Measurements from ENCODE around the gene UTP15. TPM values are rescaled to one million over a fixed set of nuclear protein-coding genes. Genes with fewer than 3 reads are reported as not detected.

Gene UTP15
- total and polyA plus RNA-seq, 2 donors: 8.6 to 16.4 TPM

- Histone ChIP-seq H3K9me3 (ENCODE audit: control insufficient read depth in 2 of 2, insufficient read depth in 1 of 2, low read length in 1 of 2) (no peaks in the 10 kb centered on the region), H3K4me3 (ENCODE audit: low read length in 2 of 2) (no peak overlapping the region), H3K27ac (ENCODE audit: low read depth in 1 of 2, low read length in 1 of 2) (no peak overlapping the region), H3K27me3 (ENCODE audit: control insufficient read depth in 2 of 2, insufficient read depth in 1 of 2, low read length in 1 of 2) (no peaks in the 10 kb centered on the region), H3K36me3 (ENCODE audit: control insufficient read depth in 2 of 2, insufficient read depth in 2 of 2, low read length in 1 of 2) (no peaks in the 10 kb centered on the region), H3K4me1 (ENCODE audit: control insufficient read depth in 2 of 2, insufficient read depth in 2 of 2, low read length in 2 of 2) (no peaks in the 10 kb centered on the region)
- no peak for DNase-seq (ENCODE audit: low read depth in 6 of 9, low spot score in 9 of 9)
- over 99% methylated on average over 2 of the region's 2 CpGs for WGBS
These were observed 49.5 kb downstream of the UTP15 start for GRCh38 chr5:73615085-73615484.

DNA sequence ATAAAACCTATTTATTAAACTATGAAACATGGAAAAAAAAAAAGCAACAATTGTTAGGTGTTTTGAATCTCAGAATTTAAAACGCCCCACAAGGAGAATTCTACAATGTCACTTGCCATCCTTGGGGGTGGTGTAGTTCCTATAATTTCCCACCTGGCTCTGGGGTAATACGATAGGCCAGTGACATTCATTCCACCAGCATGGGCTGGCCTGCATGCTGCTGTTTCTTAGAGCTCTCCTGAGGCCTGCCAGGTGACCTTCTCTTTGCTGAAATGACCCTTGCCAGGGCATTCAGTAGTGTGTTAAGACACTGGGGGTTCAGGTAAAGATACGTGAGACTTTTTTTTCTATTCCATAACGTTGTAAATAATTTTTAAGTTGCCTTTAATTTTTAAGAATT is 50.4 kb downstream of the UTP15 start:
- Histone ChIP-seq H3K27ac (ENCODE audit: low read depth in 1 of 2, low read length in 1 of 2) (no peak overlapping the region), H3K27me3 (ENCODE audit: control insufficient read depth in 2 of 2, insufficient read depth in 1 of 2, low read length in 1 of 2) (no peaks in the 10 kb centered on the region), H3K4me3 (ENCODE audit: low read length in 2 of 2) (no peak overlapping the region), H3K36me3 (ENCODE audit: control insufficient read depth in 2 of 2, insufficient read depth in 2 of 2, low read length in 1 of 2) (no peaks in the 10 kb centered on the region), H3K4me1 (ENCODE audit: control insufficient read depth in 2 of 2, insufficient read depth in 2 of 2, low read length in 2 of 2) (no peaks in the 10 kb centered on the region), H3K9me3 (ENCODE audit: control insufficient read depth in 2 of 2, insufficient read depth in 1 of 2, low read length in 1 of 2) (no peaks in the 10 kb centered on the region)
- DNase-seq (ENCODE audit: low read depth in 6 of 9, low spot score in 9 of 9): no peak
- 97% methylated on average over 4 of the region's 4 CpGs for WGBS

DNA sequence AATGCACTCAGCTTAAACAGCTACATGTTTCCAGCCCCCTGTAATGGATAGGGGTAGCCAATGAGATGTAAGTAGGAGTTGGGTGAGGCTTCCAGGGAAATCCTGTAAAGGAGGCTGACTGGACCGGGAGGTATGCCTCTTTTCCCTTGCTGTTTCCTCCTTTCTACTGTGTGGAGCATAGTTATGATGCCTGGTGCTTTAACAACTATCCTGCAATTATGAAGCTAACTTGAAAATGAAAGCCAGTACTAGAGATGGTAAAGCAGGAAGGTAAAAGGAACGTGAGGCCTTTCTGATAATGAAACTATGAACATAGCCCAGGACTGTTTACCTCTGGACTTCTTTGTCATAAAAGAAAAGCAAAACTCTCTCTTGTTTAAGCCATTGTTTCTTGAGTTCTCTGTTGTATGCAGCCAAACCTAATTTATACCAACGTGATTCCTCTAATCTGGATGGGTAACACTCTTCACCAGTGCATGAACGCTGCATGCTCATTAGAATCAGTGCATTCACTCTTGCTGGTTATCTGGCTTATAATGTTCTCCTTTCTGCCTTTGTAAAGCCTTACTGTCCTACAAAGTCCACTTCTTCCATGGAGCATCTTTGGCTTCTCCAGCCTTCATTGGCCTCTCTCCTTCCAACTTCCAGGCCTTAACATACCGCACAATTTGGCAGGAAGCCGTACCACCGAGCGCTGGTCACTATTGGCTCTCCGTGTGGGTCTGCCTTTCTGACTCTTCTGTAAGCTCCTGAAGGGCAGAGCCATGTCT is 52.2 kb downstream of the UTP15 start:
- Histone ChIP-seq H3K27ac (ENCODE audit: low read depth in 1 of 2, low read length in 1 of 2) (peak overlapping the region in 1 of 2 donors; percentile 28), H3K9me3 (ENCODE audit: control insufficient read depth in 2 of 2, insufficient read depth in 1 of 2, low read length in 1 of 2) (no peaks in the 10 kb centered on the region), H3K36me3 (ENCODE audit: control insufficient read depth in 2 of 2, insufficient read depth in 2 of 2, low read length in 1 of 2) (no peaks in the 10 kb centered on the region), H3K4me1 (ENCODE audit: control insufficient read depth in 2 of 2, insufficient read depth in 2 of 2, low read length in 2 of 2) (no peaks in the 10 kb centered on the region), H3K4me3 (ENCODE audit: low read length in 2 of 2) (no peak overlapping the region), H3K27me3 (ENCODE audit: control insufficient read depth in 2 of 2, insufficient read depth in 1 of 2, low read length in 1 of 2) (peaks cover 0 to 5% of the 10 kb centered on the region in 2 donors)
- 81% methylated on average over 9 of the region's 9 CpGs for WGBS
- no peak for DNase-seq (ENCODE audit: low read depth in 6 of 9, low spot score in 9 of 9)

- Histone ChIP-seq H3K9me3 (ENCODE audit: control insufficient read depth in 2 of 2, insufficient read depth in 1 of 2, low read length in 1 of 2) (no peaks in the 10 kb centered on the region), H3K27me3 (ENCODE audit: control insufficient read depth in 2 of 2, insufficient read depth in 1 of 2, low read length in 1 of 2) (peaks cover 0 to 16% of the 10 kb centered on the region in 2 donors), H3K27ac (ENCODE audit: low read depth in 1 of 2, low read length in 1 of 2) (no peak overlapping the region), H3K36me3 (ENCODE audit: control insufficient read depth in 2 of 2, insufficient read depth in 2 of 2, low read length in 1 of 2) (no peaks in the 10 kb centered on the region), H3K4me1 (ENCODE audit: control insufficient read depth in 2 of 2, insufficient read depth in 2 of 2, low read length in 2 of 2) (no peaks in the 10 kb centered on the region), H3K4me3 (ENCODE audit: low read length in 2 of 2) (no peak overlapping the region)
- no peak for DNase-seq (ENCODE audit: low read depth in 6 of 9, low spot score in 9 of 9)
- WGBS: 92% methylated on average over 4 of the region's 4 CpGs
These were observed 54.2 kb downstream of the UTP15 start for GRCh38 chr5:73619606-73620333.

- Histone ChIP-seq H3K4me3 (ENCODE audit: low read length in 2 of 2) (no peak overlapping the region), H3K4me1 (ENCODE audit: control insufficient read depth in 2 of 2, insufficient read depth in 2 of 2, low read length in 2 of 2) (no peaks in the 10 kb centered on the region), H3K36me3 (ENCODE audit: control insufficient read depth in 2 of 2, insufficient read depth in 2 of 2, low read length in 1 of 2) (no peaks in the 10 kb centered on the region), H3K27ac (ENCODE audit: low read depth in 1 of 2, low read length in 1 of 2) (no peak overlapping the region), H3K9me3 (ENCODE audit: control insufficient read depth in 2 of 2, insufficient read depth in 1 of 2, low read length in 1 of 2) (no peaks in the 10 kb centered on the region), H3K27me3 (ENCODE audit: control insufficient read depth in 2 of 2, insufficient read depth in 1 of 2, low read length in 1 of 2) (peaks cover 4 to 22% of the 10 kb centered on the region in 2 donors)
- no peak for DNase-seq (ENCODE audit: low read depth in 6 of 9, low spot score in 9 of 9)
- WGBS: 85% methylated on average over 1 of the region's 1 CpG
These were observed 54.8 kb downstream of the UTP15 start for GRCh38 chr5:73620334-73620687.

DNA sequence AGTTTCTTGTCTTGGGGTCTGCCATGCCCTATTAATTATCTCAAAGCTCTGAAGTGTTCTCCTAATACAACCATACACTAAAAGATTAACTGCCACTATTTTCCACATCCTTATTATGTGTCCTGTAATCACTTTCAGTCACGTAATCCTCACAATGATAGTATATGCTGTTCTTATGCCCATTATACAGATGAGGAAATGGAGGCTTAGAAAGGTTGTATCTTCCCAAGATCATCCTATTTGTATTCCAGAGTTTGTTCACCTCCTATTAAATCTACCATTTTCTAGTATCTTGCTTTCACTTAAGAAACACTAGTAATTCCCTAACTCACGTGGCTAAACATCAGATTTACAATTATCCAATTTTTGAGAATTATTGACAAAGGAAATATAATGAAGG is 57.5 kb downstream of the UTP15 start:
- Histone ChIP-seq H3K4me3 (ENCODE audit: low read length in 2 of 2) (no peak overlapping the region), H3K27me3 (ENCODE audit: control insufficient read depth in 2 of 2, insufficient read depth in 1 of 2, low read length in 1 of 2) (peaks cover 29 to 48% of the 10 kb centered on the region in 2 donors), H3K4me1 (ENCODE audit: control insufficient read depth in 2 of 2, insufficient read depth in 2 of 2, low read length in 2 of 2) (peaks cover 0 to 4% of the 10 kb centered on the region in 2 donors), H3K9me3 (ENCODE audit: control insufficient read depth in 2 of 2, insufficient read depth in 1 of 2, low read length in 1 of 2) (no peaks in the 10 kb centered on the region), H3K27ac (ENCODE audit: low read depth in 1 of 2, low read length in 1 of 2) (no peak overlapping the region), H3K36me3 (ENCODE audit: control insufficient read depth in 2 of 2, insufficient read depth in 2 of 2, low read length in 1 of 2) (no peaks in the 10 kb centered on the region)
- DNase-seq (ENCODE audit: low read depth in 6 of 9, low spot score in 9 of 9): no peak
- 96% methylated on average over 2 of the region's 2 CpGs for WGBS

GRCh38 chr5:73623901-73624404 is 58.4 kb downstream of the UTP15 start:
- Histone ChIP-seq H3K27ac (ENCODE audit: low read depth in 1 of 2, low read length in 1 of 2) (no peak overlapping the region), H3K27me3 (ENCODE audit: control insufficient read depth in 2 of 2, insufficient read depth in 1 of 2, low read length in 1 of 2) (peaks cover 31 to 57% of the 10 kb centered on the region in 2 donors), H3K4me3 (ENCODE audit: low read length in 2 of 2) (no peak overlapping the region), H3K4me1 (ENCODE audit: control insufficient read depth in 2 of 2, insufficient read depth in 2 of 2, low read length in 2 of 2) (peaks cover 0 to 4% of the 10 kb centered on the region in 2 donors), H3K9me3 (ENCODE audit: control insufficient read depth in 2 of 2, insufficient read depth in 1 of 2, low read length in 1 of 2) (no peaks in the 10 kb centered on the region), H3K36me3 (ENCODE audit: control insufficient read depth in 2 of 2, insufficient read depth in 2 of 2, low read length in 1 of 2) (no peaks in the 10 kb centered on the region)
- 95% methylated on average over 2 of the region's 2 CpGs for WGBS
- DNase-seq (ENCODE audit: low read depth in 6 of 9, low spot score in 9 of 9): no peak

DNA sequence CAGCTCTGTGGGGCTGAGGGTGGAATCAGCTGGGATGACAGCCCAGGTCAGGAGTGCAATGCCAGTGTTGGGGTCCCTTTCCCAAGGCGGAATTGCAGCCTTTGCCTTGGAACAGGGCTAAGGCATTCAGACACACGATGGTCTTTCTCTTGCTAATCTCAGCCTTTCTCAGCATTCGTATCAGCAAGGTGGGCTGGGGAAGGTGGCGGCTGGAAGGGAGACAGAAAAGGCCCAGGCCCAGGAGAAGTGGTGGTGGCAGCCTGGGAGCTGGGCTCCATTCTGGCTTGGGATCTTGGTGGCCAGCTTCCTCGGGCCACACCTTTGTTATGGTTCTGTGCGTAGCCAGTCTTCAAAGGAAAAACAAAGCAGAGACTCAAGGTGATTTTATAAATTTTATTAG is 59.3 kb downstream of the UTP15 start:
- H3K36me3 ChIP-seq (ENCODE audit: control insufficient read depth in 2 of 2, insufficient read depth in 2 of 2, low read length in 1 of 2): no peaks in the 10 kb centered on the region
- no peak overlapping the region for H3K27ac ChIP-seq (ENCODE audit: low read depth in 1 of 2, low read length in 1 of 2)
- 95% methylated on average over 6 of the region's 6 CpGs for WGBS
- no peak for DNase-seq (ENCODE audit: low read depth in 6 of 9, low spot score in 9 of 9)
- H3K4me3 ChIP-seq (ENCODE audit: low read length in 2 of 2): no peak overlapping the region
- H3K9me3 ChIP-seq (ENCODE audit: control insufficient read depth in 2 of 2, insufficient read depth in 1 of 2, low read length in 1 of 2): no peaks in the 10 kb centered on the region
- peaks cover 31 to 62% of the 10 kb centered on the region in 2 donors for H3K27me3 ChIP-seq (ENCODE audit: control insufficient read depth in 2 of 2, insufficient read depth in 1 of 2, low read length in 1 of 2)
- H3K4me1 ChIP-seq (ENCODE audit: control insufficient read depth in 2 of 2, insufficient read depth in 2 of 2, low read length in 2 of 2): peaks cover 0 to 4% of the 10 kb centered on the region in 2 donors

DNA sequence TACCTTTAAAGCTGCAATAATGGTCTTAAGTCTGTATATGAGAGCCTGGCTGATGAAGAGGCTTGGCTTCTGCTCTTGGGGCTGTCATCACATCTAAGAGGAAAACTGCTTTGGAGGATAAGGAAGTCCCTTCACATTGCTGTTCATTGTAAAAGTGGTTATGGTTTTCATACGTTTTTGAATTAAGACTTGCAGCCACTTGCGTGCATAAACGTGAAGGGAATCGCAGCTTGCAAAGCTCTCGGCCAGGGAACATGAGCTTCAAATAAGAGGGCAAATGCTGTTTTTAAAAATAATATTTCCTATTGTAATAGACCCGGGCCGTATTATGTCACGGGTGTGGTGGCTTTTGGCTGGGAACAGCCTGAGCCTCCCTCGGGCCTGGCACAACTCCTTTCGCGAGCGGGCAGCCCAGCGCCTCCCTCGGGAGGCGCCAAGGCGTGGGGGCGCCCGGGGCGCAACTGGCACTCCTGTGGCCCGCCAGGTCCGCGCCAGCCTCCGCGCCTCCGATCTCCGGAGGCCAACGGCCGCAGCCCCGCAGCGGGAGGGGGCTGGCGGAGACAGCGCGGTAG is 59.9 kb downstream of the UTP15 start:
- 2% methylated on average over 33 of the region's 33 CpGs for WGBS
- H3K36me3 ChIP-seq (ENCODE audit: control insufficient read depth in 2 of 2, insufficient read depth in 2 of 2, low read length in 1 of 2): no peaks in the 10 kb centered on the region
- no peak for DNase-seq (ENCODE audit: low read depth in 6 of 9, low spot score in 9 of 9)
- H3K4me3 ChIP-seq (ENCODE audit: low read length in 2 of 2): peak overlapping the region in 1 of 2 donors; percentile 49
- peaks cover 0 to 4% of the 10 kb centered on the region in 2 donors for H3K4me1 ChIP-seq (ENCODE audit: control insufficient read depth in 2 of 2, insufficient read depth in 2 of 2, low read length in 2 of 2)
- H3K9me3 ChIP-seq (ENCODE audit: control insufficient read depth in 2 of 2, insufficient read depth in 1 of 2, low read length in 1 of 2): no peaks in the 10 kb centered on the region
- H3K27me3 ChIP-seq (ENCODE audit: control insufficient read depth in 2 of 2, insufficient read depth in 1 of 2, low read length in 1 of 2): peaks cover 31 to 67% of the 10 kb centered on the region in 2 donors
- peak overlapping the region in 1 of 2 donors; percentile 18 for H3K27ac ChIP-seq (ENCODE audit: low read depth in 1 of 2, low read length in 1 of 2)
